Prostate gland (tissue), 2 donors: ENCODE data around the gene PHEX. TPM values are rescaled to one million over a fixed set of nuclear protein-coding genes. Genes with fewer than 3 reads are reported as not detected.

ENCODE experiments used
- DNase-seq: peaks from one replicate; pipeline ENCODE4 v3.0.0-alpha.2; 2019; ENCODE audit warnings: low spot score
- H3K27ac ChIP-seq, 2 donors: fragments of 200-600 bp; sonication (generic); 2 replicates each; pipeline ENCODE4 v1.5.1; 2017 to 2019
- H3K27me3 ChIP-seq: fragments of 200-600 bp; sonication (generic); replicated peaks from 2 replicates; pipeline ENCODE4 v1.5.1; 2019; ENCODE audit not compliant: insufficient read depth
- H3K36me3 ChIP-seq, 2 donors: fragments of 200-600 bp; sonication (generic); 1 replicate in 1 of 2; 2 replicates in 1 of 2; pipeline versions ENCODE4 v1.5.1 to v1.8.1; 2017 to 2019
- H3K4me1 ChIP-seq: fragments of 200-600 bp; sonication (generic); replicated peaks from 2 replicates; pipeline ENCODE4 v1.5.1; 2019
- H3K4me3 ChIP-seq, 2 donors: fragments of 200-600 bp; sonication (generic); 2 replicates each; pipeline ENCODE4 v1.5.1; 2017 to 2019
- H3K9me3 ChIP-seq: fragments of 200-600 bp; sonication (generic); 2 replicates; pipeline ENCODE4 v1.5.1; 2017
- POLR2A ChIP-seq: fragments of 450-650 bp; IDR thresholded peaks from one replicate; pipeline ENCODE4 v1.6.1; 2016; ENCODE audit warnings: antibody characterized with exemption, mild to moderate bottlenecking
- POLR2AphosphoS5 ChIP-seq: sonication (generic); formaldehyde crosslinking; IDR thresholded peaks from one replicate; pipeline ENCODE4 v1.6.1; 2017; ENCODE audit warnings: antibody characterized with exemption
- WGBS: methylation state at CpG from one replicate; pipeline ENCODE4 v1.1.5; 2018; 5-methylcytosine and 5-hydroxymethylcytosine counted together
- intact Hi-C: fragments of 100-400 bp; cut with DNase I; formaldehyde crosslinking; loops from one replicate; pipeline ENCODE4 v1.14.2; 2022
- total RNA-seq, 2 donors: library from RNA; depleted of rRNA; stranded (reverse); fragments of >200 nt; gene quantifications; one replicate each; pipeline ENCODE4 v1.1.0, GENCODE V29; 2016
- TF ChIP-seq, protein P1 (sequence below), 4 experiments: fragments of 200-600 bp in 2 of 4; fragments of 450-650 bp in 2 of 4; sonication (generic) in 2 of 4; IDR thresholded peaks; 1 replicate in 3 of 4; 2 replicates in 1 of 4; pipeline ENCODE4 v1.5.1; 2016 to 2019; ENCODE audit warnings: antibody characterized with exemption in 4 of 4, mild to moderate bottlenecking in 2 of 4, moderate library complexity in 2 of 4

Gene PHEX
- total RNA-seq, 2 donors from 2014 or later = 0.34 to 0.82 TPM

- TF ChIP-seq POLR2A (no peak), POLR2AphosphoS5 (no peak)
- Histone ChIP-seq H3K4me1 (no peaks in the 10 kb centered on the region), H3K4me3 (no peak overlapping the region), H3K27me3 (no peaks in the 10 kb centered on the region), H3K9me3 (no peaks in the 10 kb centered on the region), H3K36me3 (no peaks in the 10 kb centered on the region), H3K27ac (no peak overlapping the region)
- intact Hi-C loops = no loop called here
- WGBS = 94% methylated on average over 1 of the region's 1 CpG
- DNase-seq = no peak
Observed at GRCh38 chrX:22059775-22060174, 27.6 kb downstream of the PHEX start.

- Histone ChIP-seq H3K4me1 (no peaks in the 10 kb centered on the region), H3K27ac (no peak overlapping the region), H3K9me3 (no peaks in the 10 kb centered on the region), H3K36me3 (no peaks in the 10 kb centered on the region), H3K4me3 (no peak overlapping the region), H3K27me3 (no peaks in the 10 kb centered on the region)
- intact Hi-C loops = no loop called here
- TF ChIP-seq POLR2AphosphoS5 = no peak
- TF ChIP-seq POLR2A = no peak
- TF ChIP-seq, protein P1, sequence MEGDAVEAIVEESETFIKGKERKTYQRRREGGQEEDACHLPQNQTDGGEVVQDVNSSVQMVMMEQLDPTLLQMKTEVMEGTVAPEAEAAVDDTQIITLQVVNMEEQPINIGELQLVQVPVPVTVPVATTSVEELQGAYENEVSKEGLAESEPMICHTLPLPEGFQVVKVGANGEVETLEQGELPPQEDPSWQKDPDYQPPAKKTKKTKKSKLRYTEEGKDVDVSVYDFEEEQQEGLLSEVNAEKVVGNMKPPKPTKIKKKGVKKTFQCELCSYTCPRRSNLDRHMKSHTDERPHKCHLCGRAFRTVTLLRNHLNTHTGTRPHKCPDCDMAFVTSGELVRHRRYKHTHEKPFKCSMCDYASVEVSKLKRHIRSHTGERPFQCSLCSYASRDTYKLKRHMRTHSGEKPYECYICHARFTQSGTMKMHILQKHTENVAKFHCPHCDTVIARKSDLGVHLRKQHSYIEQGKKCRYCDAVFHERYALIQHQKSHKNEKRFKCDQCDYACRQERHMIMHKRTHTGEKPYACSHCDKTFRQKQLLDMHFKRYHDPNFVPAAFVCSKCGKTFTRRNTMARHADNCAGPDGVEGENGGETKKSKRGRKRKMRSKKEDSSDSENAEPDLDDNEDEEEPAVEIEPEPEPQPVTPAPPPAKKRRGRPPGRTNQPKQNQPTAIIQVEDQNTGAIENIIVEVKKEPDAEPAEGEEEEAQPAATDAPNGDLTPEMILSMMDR (IDR thresholded peaks at IDR 0.05) = no peak
- no peak for DNase-seq
- 74% methylated on average over 6 of the region's 6 CpGs for WGBS
Observed at GRCh38 chrX:22060415-22061280, 28.5 kb downstream of the PHEX start.

- intact Hi-C loops = no loop called here
- no peaks in the 10 kb centered on the region for H3K36me3 ChIP-seq
- H3K27me3 ChIP-seq = no peaks in the 10 kb centered on the region
- no peaks in the 10 kb centered on the region for H3K4me1 ChIP-seq
- WGBS = 74% methylated on average over 7 of the region's 7 CpGs
- no peak overlapping the region for H3K4me3 ChIP-seq
- DNase-seq = no peak
- TF ChIP-seq POLR2AphosphoS5 (no peak), POLR2A (no peak)
- TF ChIP-seq, protein P1 (IDR thresholded peaks at IDR 0.05) = no peak
- H3K9me3 ChIP-seq = no peaks in the 10 kb centered on the region
- H3K27ac ChIP-seq = no peak overlapping the region
Observed at GRCh38 chrX:22063284-22063683, 31.2 kb downstream of the PHEX start.

DNA sequence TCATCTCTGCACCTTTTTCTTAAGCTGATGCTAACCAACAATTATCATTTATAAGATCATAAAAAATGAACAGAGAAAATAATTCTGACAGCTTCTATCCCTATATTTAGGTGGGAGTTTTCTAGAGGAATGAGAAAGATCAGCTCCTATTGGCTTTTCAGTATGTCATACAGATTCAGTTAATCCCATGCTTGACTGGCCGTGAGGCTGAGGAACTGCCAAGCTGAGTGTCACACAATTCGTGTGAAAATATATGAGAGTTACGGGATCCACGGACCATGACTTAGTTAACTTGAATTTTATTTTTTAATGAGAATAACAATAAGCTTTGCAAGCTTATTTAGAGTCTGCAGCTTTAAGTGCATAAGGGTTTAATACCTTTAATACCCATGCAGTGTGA lies 37.5 kb downstream of the PHEX start:
- Histone ChIP-seq H3K9me3 (no peaks in the 10 kb centered on the region), H3K36me3 (no peaks in the 10 kb centered on the region), H3K27me3 (no peaks in the 10 kb centered on the region), H3K4me3 (no peak overlapping the region), H3K4me1 (no peaks in the 10 kb centered on the region), H3K27ac (no peak overlapping the region)
- DNase-seq = no peak
- intact Hi-C loops = no loop called here
- no peak for TF ChIP-seq POLR2A
- WGBS = 96% methylated on average over 4 of the region's 4 CpGs

DNA sequence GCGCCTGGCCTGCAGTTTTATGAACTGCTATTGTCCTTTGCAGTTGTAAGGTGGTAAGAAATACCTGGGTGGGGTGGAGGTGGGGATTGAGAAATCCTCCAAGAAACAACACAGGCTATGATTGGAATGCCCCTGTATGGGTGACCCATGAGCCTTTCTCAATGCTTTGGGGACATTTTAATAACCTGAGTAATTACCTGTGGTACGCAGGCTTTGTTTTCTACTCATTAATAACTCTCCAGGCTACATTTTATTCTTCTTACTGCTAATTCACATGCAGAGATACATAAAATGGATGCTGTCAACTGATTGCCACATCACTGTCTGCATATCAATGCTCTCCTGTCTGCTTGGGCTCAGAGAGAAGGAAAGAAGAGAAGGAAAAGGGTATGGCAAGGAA lies 41.8 kb downstream of the PHEX start:
- Histone ChIP-seq H3K27me3 (no peaks in the 10 kb centered on the region), H3K9me3 (no peaks in the 10 kb centered on the region), H3K36me3 (no peaks in the 10 kb centered on the region), H3K4me1 (no peaks in the 10 kb centered on the region), H3K4me3 (no peak overlapping the region), H3K27ac (no peak overlapping the region)
- 100% methylated on average over 1 of the region's 2 CpGs for WGBS
- intact Hi-C loops = no loop called here
- no peak for DNase-seq
- no peak for TF ChIP-seq POLR2AphosphoS5
- no peak for TF ChIP-seq POLR2A
- TF ChIP-seq, protein P1 (IDR thresholded peaks at IDR 0.05) = no peak

DNA sequence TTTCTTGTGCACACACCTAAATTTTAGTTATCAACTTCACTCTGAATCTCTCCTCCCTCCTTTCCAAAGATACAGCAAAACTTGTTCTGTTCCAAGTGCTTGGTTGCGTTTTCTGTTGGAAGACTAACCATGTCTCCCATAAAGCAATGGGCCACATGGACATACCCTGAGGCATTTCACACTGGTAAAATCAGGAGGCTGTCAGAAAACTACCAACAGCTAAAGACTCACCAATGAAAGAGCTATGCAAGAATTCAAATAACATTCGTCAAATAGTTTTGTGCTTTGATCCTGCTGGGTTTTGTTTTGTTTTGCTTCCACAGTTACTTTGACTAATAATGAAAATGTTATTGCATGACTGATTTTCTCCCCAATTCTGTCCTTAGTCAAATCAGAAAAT lies 46.0 kb downstream of the PHEX start:
- H3K36me3 ChIP-seq = no peaks in the 10 kb centered on the region
- H3K27me3 ChIP-seq = no peaks in the 10 kb centered on the region
- H3K4me1 ChIP-seq = no peaks in the 10 kb centered on the region
- intact Hi-C loops = no loop called here
- no peak overlapping the region for H3K27ac ChIP-seq
- TF ChIP-seq, protein P1 (IDR thresholded peaks at IDR 0.05) = no peak
- TF ChIP-seq POLR2A (no peak), POLR2AphosphoS5 (no peak)
- WGBS = 92% methylated on average over 2 of the region's 2 CpGs
- no peak for DNase-seq
- no peaks in the 10 kb centered on the region for H3K9me3 ChIP-seq
- H3K4me3 ChIP-seq = no peak overlapping the region
